ENCODE measurements around the gene DLK2. TPM values are rescaled to one million over a fixed set of nuclear protein-coding genes. Genes with fewer than 3 reads are reported as not detected.

Gene DLK2
- total RNA-seq, 1 donor from 2014 or later = 8.6 TPM

Small RNAs within 50 kb of the gene (small RNA-seq; reads per million reads assigned to genes)
- gene MIR6780B = not detected
- gene RNU6-1113P = not detected

Other genes starting within 250 kb of the DLK2 start
- gene DNPH1, start 226.1 kb downstream of the DLK2 start, total RNA-seq = 13.9 TPM
- 9.8 TPM for gene TTBK1, start 212.1 kb downstream of the DLK2 start, total RNA-seq
- 0.41 TPM for gene SLC22A7, start 157.3 kb downstream of the DLK2 start, total RNA-seq
- 4.5 TPM for gene CRIP3, start 146.7 kb downstream of the DLK2 start, total RNA-seq
- 9.8 TPM for gene ZNF318, start 85.9 kb downstream of the DLK2 start, total RNA-seq
- 17.9 TPM for gene ABCC10, start 28.0 kb downstream of the DLK2 start, total RNA-seq
- gene TJAP1, start 22.0 kb upstream of the DLK2 start, total RNA-seq = 2.9 TPM
- gene LRRC73, start 54.8 kb upstream of the DLK2 start, total RNA-seq = 2.9 TPM
- gene YIPF3, start 61.4 kb upstream of the DLK2 start, total RNA-seq = 68.5 TPM
- gene POLR1C, start 61.5 kb upstream of the DLK2 start, total RNA-seq = 27.7 TPM
- 55.0 TPM for gene XPO5, start 120.5 kb upstream of the DLK2 start, total RNA-seq
- 10.2 TPM for gene POLH, start 120.6 kb upstream of the DLK2 start, total RNA-seq
- 32.6 TPM for gene GTPBP2, start 173.7 kb upstream of the DLK2 start, total RNA-seq
- gene MAD2L1BP, start 180.3 kb upstream of the DLK2 start, total RNA-seq = 25.3 TPM
- 6.1 TPM for gene RSPH9, start 189.5 kb upstream of the DLK2 start, total RNA-seq
- gene MRPS18A, start 232.2 kb upstream of the DLK2 start, total RNA-seq = 16.3 TPM